ENCODE results near the gene KHDC1L.
"Not testable (repeated sequence)": the region's sequence is repeated elsewhere in the genome, so short reads cannot be mapped to it uniquely, and the experiment has no call there.

The KHDC1L gene

DNA sequence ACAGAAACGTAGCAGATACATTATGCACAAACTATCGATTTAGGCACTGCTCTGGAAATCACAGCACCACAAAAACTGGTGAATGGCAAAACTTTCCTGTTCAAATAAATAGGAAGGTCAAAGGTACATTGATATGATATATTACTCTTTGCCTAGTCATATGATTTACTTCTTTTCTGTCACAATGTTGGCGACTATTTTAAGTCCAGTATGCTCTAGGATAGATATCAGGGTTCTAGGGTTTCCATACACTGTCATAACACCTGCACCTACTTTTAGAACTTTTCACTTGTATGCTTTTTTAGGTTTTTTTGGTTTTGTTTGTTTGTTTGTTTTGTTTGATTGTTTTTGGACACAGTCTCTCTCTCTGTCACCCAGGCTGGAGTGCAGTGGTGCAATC lies 25.0 kb downstream of the KHDC1L start:
- peaks cover 4% of the 10 kb centered on the region; the same call in 1 of the 2 replicates for H4K20me1 ChIP-seq (ENCODE audit: low read depth, low read length)
- no peak overlapping the region for H3K9ac ChIP-seq (ENCODE audit: low read length)
- no peak overlapping the region for H3K4me2 ChIP-seq (ENCODE audit: low read depth, low read length, poor library complexity, severe bottlenecking)
- H3K9me3 ChIP-seq (ENCODE audit: insufficient read depth, low read length), result no peaks in the 10 kb centered on the region
- no peaks in the 10 kb centered on the region for H3K79me2 ChIP-seq (ENCODE audit: insufficient read depth, low read length)
- H3K4me3 ChIP-seq (ENCODE audit: insufficient read depth, low read length, poor library complexity, severe bottlenecking), result no peak overlapping the region
- no peaks in the 10 kb centered on the region for H3F3A ChIP-seq (ENCODE audit: insufficient read depth)
- H2AFZ ChIP-seq (ENCODE audit: low read depth, low read length, severe bottlenecking), result no peak overlapping the region
- no peak overlapping the region for H3K27ac ChIP-seq (ENCODE audit: low read depth, low read length)
- no peaks in the 10 kb centered on the region for H3K9me2 ChIP-seq (replicated peaks; ENCODE audit: insufficient read depth, low read length)
- TF ChIP-seq, protein P1, sequence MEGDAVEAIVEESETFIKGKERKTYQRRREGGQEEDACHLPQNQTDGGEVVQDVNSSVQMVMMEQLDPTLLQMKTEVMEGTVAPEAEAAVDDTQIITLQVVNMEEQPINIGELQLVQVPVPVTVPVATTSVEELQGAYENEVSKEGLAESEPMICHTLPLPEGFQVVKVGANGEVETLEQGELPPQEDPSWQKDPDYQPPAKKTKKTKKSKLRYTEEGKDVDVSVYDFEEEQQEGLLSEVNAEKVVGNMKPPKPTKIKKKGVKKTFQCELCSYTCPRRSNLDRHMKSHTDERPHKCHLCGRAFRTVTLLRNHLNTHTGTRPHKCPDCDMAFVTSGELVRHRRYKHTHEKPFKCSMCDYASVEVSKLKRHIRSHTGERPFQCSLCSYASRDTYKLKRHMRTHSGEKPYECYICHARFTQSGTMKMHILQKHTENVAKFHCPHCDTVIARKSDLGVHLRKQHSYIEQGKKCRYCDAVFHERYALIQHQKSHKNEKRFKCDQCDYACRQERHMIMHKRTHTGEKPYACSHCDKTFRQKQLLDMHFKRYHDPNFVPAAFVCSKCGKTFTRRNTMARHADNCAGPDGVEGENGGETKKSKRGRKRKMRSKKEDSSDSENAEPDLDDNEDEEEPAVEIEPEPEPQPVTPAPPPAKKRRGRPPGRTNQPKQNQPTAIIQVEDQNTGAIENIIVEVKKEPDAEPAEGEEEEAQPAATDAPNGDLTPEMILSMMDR (IDR thresholded peaks at IDR 0.05; ENCODE audit: insufficient read depth, low read length, poor library complexity, severe bottlenecking), result no peak
- TF ChIP-seq EZH2phosphoT487 (conservative IDR thresholded peaks at IDR 0.05; ENCODE audit: low read length), result no peak
- H3K36me3 ChIP-seq (ENCODE audit: low read length), result peaks cover 4% of the 10 kb centered on the region; the same call in 1 of the 2 replicates
- H3K27me3 ChIP-seq (ENCODE audit: low read length), result no peaks in the 10 kb centered on the region

DNA sequence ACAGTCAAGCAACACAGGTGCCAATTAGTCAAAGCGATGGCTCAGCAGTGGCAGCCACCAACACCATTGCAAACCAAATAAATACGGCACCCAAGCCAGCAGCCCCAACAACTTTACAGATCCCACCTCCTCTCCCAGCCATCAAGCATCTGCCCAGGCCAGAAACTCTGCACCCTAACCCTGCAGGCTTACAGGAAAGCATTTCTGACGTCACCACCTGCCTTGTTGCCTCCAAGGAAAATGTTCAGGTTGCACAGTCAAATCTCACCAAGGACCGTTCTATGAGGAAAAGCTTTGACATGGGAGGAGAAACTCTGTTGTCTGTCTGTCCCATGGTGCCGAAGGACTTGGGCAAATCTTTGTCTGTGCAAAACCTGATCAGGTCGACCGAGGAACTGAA lies 30.6 kb downstream of the KHDC1L start:
- peaks cover 4% of the 10 kb centered on the region; the same call in 1 of the 2 replicates for H4K20me1 ChIP-seq (ENCODE audit: low read depth, low read length)
- H3K4me2 ChIP-seq (ENCODE audit: low read depth, low read length, poor library complexity, severe bottlenecking), result no peak overlapping the region
- H2AFZ ChIP-seq (ENCODE audit: low read depth, low read length, severe bottlenecking), result no peak overlapping the region
- no peaks in the 10 kb centered on the region for H3F3A ChIP-seq (ENCODE audit: insufficient read depth)
- H3K27ac ChIP-seq (ENCODE audit: low read depth, low read length), result no peak overlapping the region
- no peak overlapping the region for H3K4me3 ChIP-seq (ENCODE audit: insufficient read depth, low read length, poor library complexity, severe bottlenecking)
- H3K9me2 ChIP-seq (replicated peaks; ENCODE audit: insufficient read depth, low read length), result no peaks in the 10 kb centered on the region
- H3K9ac ChIP-seq (ENCODE audit: low read length), result no peak overlapping the region
- no peaks in the 10 kb centered on the region for H3K9me3 ChIP-seq (ENCODE audit: insufficient read depth, low read length)
- H3K27me3 ChIP-seq (ENCODE audit: low read length), result no peaks in the 10 kb centered on the region
- H3K36me3 ChIP-seq (ENCODE audit: low read length), result peaks cover 4% of the 10 kb centered on the region; the same call in 1 of the 2 replicates
- TF ChIP-seq, protein P1 (IDR thresholded peaks at IDR 0.05; ENCODE audit: insufficient read depth, low read length, poor library complexity, severe bottlenecking), result no peak
- TF ChIP-seq EZH2phosphoT487 (conservative IDR thresholded peaks at IDR 0.05; ENCODE audit: low read length), result no peak
- H3K79me2 ChIP-seq (ENCODE audit: insufficient read depth, low read length), result no peaks in the 10 kb centered on the region

DNA sequence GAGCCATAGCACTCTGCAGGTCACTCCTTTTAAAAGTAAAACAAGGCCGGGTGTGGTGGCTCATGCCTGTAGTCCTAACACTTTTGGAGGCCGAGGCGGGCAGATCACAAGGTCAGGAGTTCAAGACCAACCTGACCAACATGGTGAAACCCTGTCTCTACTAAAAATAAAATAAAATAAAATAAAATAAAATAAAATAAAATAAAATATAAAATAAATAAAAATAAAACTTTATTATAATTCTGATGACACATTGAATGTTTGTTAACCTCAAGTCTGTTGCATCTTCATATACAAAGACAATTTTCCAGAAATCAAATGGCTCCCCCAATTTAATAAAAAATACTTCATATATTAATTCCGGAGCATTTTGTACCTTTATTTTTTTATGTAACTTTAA lies 32.0 kb downstream of the KHDC1L start:
- H3K27ac ChIP-seq (ENCODE audit: low read depth, low read length); H3K9me3 ChIP-seq (ENCODE audit: insufficient read depth, low read length); H4K20me1 ChIP-seq (ENCODE audit: low read depth, low read length); H3K27me3 ChIP-seq (ENCODE audit: low read length); H2AFZ ChIP-seq (ENCODE audit: low read depth, low read length, severe bottlenecking); H3F3A ChIP-seq (ENCODE audit: insufficient read depth); H3K4me2 ChIP-seq (ENCODE audit: low read depth, low read length, poor library complexity, severe bottlenecking); H3K79me2 ChIP-seq (ENCODE audit: insufficient read depth, low read length); H3K4me3 ChIP-seq (ENCODE audit: insufficient read depth, low read length, poor library complexity, severe bottlenecking); H3K9ac ChIP-seq (ENCODE audit: low read length); H3K36me3 ChIP-seq (ENCODE audit: low read length); H3K9me2 ChIP-seq (replicated peaks; ENCODE audit: insufficient read depth, low read length): not testable (repeated sequence)

DNA sequence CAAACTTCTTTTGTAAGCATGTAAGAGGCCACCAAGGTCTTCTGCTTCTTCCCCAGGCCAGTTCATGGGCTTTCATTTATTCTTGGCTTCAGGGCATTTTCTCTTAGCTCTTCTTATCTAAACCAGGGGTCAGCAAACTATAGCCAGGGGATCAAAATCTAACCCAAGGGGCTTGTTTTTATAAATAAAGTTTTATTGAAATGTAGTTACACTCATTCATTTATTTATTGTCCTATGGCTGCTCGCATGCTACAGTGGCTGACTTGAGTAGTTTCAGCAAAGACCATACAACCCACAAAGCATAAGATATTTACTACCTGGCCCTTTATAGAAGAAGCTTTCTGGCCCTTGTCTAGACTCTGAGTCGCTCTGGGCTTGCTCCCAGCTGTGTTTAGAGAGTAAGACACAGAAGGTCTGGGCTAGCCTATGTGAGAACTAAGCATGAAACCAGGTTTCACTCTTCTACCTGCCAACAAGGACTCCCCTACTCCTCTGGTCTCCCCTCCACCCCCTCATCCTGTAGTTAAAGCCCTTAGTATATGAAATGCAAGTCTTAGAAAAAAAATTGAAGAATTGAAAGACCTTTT lies 43.2 kb downstream of the KHDC1L start:
- Histone ChIP-seq H3K4me2 (ENCODE audit: low read depth, low read length, poor library complexity, severe bottlenecking) (no peak overlapping the region), H3K9me2 (replicated peaks; ENCODE audit: insufficient read depth, low read length) (no peaks in the 10 kb centered on the region), H4K20me1 (ENCODE audit: low read depth, low read length) (no peaks in the 10 kb centered on the region), H3K27ac (ENCODE audit: low read depth, low read length) (no peak overlapping the region), H3K9me3 (ENCODE audit: insufficient read depth, low read length) (no peaks in the 10 kb centered on the region), H3K79me2 (ENCODE audit: insufficient read depth, low read length) (no peaks in the 10 kb centered on the region), H2AFZ (ENCODE audit: low read depth, low read length, severe bottlenecking) (no peak overlapping the region), H3K9ac (ENCODE audit: low read length) (no peak overlapping the region), H3K4me3 (ENCODE audit: insufficient read depth, low read length, poor library complexity, severe bottlenecking) (no peak overlapping the region), H3K27me3 (ENCODE audit: low read length) (no peaks in the 10 kb centered on the region), H3F3A (ENCODE audit: insufficient read depth) (peaks cover 4% of the 10 kb centered on the region; the same call in 1 of the 2 replicates), H3K36me3 (ENCODE audit: low read length) (no peaks in the 10 kb centered on the region)
- TF ChIP-seq EZH2phosphoT487 (conservative IDR thresholded peaks at IDR 0.05; ENCODE audit: low read length), result no peak
- TF ChIP-seq, protein P1 (IDR thresholded peaks at IDR 0.05; ENCODE audit: insufficient read depth, low read length, poor library complexity, severe bottlenecking), result no peak

Data from SU-DHL-6 (cell line).